Activated CD4-positive, CD25-positive, alpha-beta regulatory T cell treated with anti-CD3 and anti-CD28 coated beads, Interleukin-2, amount 50 U/mL, for 16 hours (primary cell): ENCODE measurements around the gene SLF1.
"Not testable (repeated sequence)": the region's sequence is repeated elsewhere in the genome, so short reads cannot be mapped to it uniquely, and the experiment has no call there.

ENCODE experiments used
- DNase-seq: peaks from one replicate; pipeline ENCODE4 v3.0.0-alpha.2; 2020; ENCODE audit warnings: low read depth, low spot score

Gene SLF1

GRCh38 chr5:94618493-94619328, at the start of gene SLF1, which contains the start of gene KIAA0825:
Gene SLF1 (plus strand): TSS chr5:94618669. CDS start chr5:94628811, 10,142 bp downstream.
Gene KIAA0825 (minus strand): TSS chr5:94618604. CDS start chr5:94537126, 81,478 bp downstream.
- peak; percentile 78 for DNase-seq

- DNase-seq: no peak
Observed at GRCh38 chr5:94571415-94571814, 47.1 kb upstream of the SLF1 start.

- not testable (repeated sequence) for DNase-seq
Observed at GRCh38 chr5:94573349-94573748, 45.1 kb upstream of the SLF1 start.

GRCh38 chr5:94575196-94575595, 43.3 kb upstream of the SLF1 start:
- DNase-seq: no peak

GRCh38 chr5:94577466-94578245, 40.8 kb upstream of the SLF1 start:
- DNase-seq: no peak

GRCh38 chr5:94595281-94595840, 23.1 kb upstream of the SLF1 start:
- DNase-seq: no peak

GRCh38 chr5:94613583-94613982, 4.9 kb upstream of the SLF1 start:
- no peak for DNase-seq

GRCh38 chr5:94614156-94614805, 4.2 kb upstream of the SLF1 start:
- no peak for DNase-seq

GRCh38 chr5:94615862-94616261, 2.6 kb upstream of the SLF1 start:
- DNase-seq: no peak

GRCh38 chr5:94618029-94618492, 408 bp upstream of the SLF1 start:
- no peak for DNase-seq

GRCh38 chr5:94620256-94620655, 1.8 kb downstream of the SLF1 start:
- DNase-seq: no peak

- DNase-seq: no peak
Observed at GRCh38 chr5:94621763-94622162, 3.3 kb downstream of the SLF1 start.

- DNase-seq: no peak
Observed at GRCh38 chr5:94623011-94623410, 4.5 kb downstream of the SLF1 start.

GRCh38 chr5:94623877-94624276, 5.4 kb downstream of the SLF1 start:
- no peak for DNase-seq

- no peak for DNase-seq
Observed at GRCh38 chr5:94627191-94627590, 8.7 kb downstream of the SLF1 start.

- no peak for DNase-seq
Observed at GRCh38 chr5:94632024-94632423, 13.6 kb downstream of the SLF1 start.

- no peak for DNase-seq
Observed at GRCh38 chr5:94640176-94640575, 21.7 kb downstream of the SLF1 start.

- DNase-seq: no peak
Observed at GRCh38 chr5:94645053-94645452, 26.6 kb downstream of the SLF1 start.

- DNase-seq: no peak
Observed at GRCh38 chr5:94646758-94647157, 28.3 kb downstream of the SLF1 start.

- DNase-seq: no peak
Observed at GRCh38 chr5:94649874-94650273, 31.4 kb downstream of the SLF1 start.

GRCh38 chr5:94658272-94658671, 39.8 kb downstream of the SLF1 start:
- no peak for DNase-seq

- no peak for DNase-seq
Observed at GRCh38 chr5:94660506-94660905, 42.0 kb downstream of the SLF1 start.
